HG03342 (cell line): ENCODE measurements around the gene CD151.

ENCODE experiments used
- ATAC-seq: cut with Tn5 transposase; IDR thresholded peaks from one replicate; pipeline ENCODE4 v1.9.1; 2021; ENCODE audit warnings: mild to moderate bottlenecking, moderate library complexity; ENCODE audit not compliant: unreplicated experiment

Gene CD151

GRCh38 chr11:832529-833113 is at the start of gene CD151:
CD151 (plus strand) TSS chr11:832952; CDS start chr11:836070, 3,118 bp downstream.
- ATAC-seq, result peak; percentile 28

GRCh38 chr11:783581-784015 is 49.2 kb upstream of the CD151 start:
- ATAC-seq, result no peak

GRCh38 chr11:786235-787083 is 46.3 kb upstream of the CD151 start:
- ATAC-seq, result no peak

- no peak for ATAC-seq
These were observed 45.6 kb upstream of the CD151 start for GRCh38 chr11:787084-787675.

- no peak for ATAC-seq
These were observed 44.6 kb upstream of the CD151 start for GRCh38 chr11:788009-788640.

- no peak for ATAC-seq
These were observed 43.5 kb upstream of the CD151 start for GRCh38 chr11:788953-789940.

- no peak for ATAC-seq
These were observed 42.8 kb upstream of the CD151 start, which contains the start of gene CEND1 for GRCh38 chr11:789943-790342. CEND1 (minus strand) TSS chr11:790090; CDS start chr11:788576, 1,514 bp downstream.

GRCh38 chr11:790721-791564 is 41.8 kb upstream of the CD151 start:
- ATAC-seq, result no peak

- no peak for ATAC-seq
These were observed 40.9 kb upstream of the CD151 start for GRCh38 chr11:791658-792534.

- ATAC-seq, result no peak
These were observed 40.3 kb upstream of the CD151 start for GRCh38 chr11:792535-792821.

GRCh38 chr11:792873-793272 is 39.9 kb upstream of the CD151 start:
- no peak for ATAC-seq

GRCh38 chr11:793556-793955 is 39.2 kb upstream of the CD151 start:
- ATAC-seq, result no peak

GRCh38 chr11:794013-794765 is 38.6 kb upstream of the CD151 start:
- no peak for ATAC-seq

GRCh38 chr11:794766-795633 is 37.8 kb upstream of the CD151 start:
- no peak for ATAC-seq

- ATAC-seq, result peak; percentile 16
These were observed 36.9 kb upstream of the CD151 start for GRCh38 chr11:795634-796564.
